GM12891 (cell line): Measurements from ENCODE around the gene FBXO31.

Experiments
- POLR2A ChIP-seq: IDR thresholded peaks from 2 replicates; pipeline ENCODE4 v1.6.1; 2011; ENCODE audit warnings: low read depth, low read length, control low read depth
- TAF1 ChIP-seq: IDR thresholded peaks from 2 replicates; pipeline ENCODE4 v1.6.1; 2011; ENCODE audit warnings: low read depth, low read length, control low read depth

- TF ChIP-seq TAF1 (no peak), POLR2A (no peak)
Measured at GRCh38 chr16:87317750-87318644, 65.6 kb downstream of the FBXO31 start.
